22Rv1 (cell line): ENCODE measurements around the gene PVR.

Experiments used
- ZFX ChIP-seq: fragments of 450-650 bp; IDR thresholded peaks from 2 replicates; pipeline ENCODE4 v1.6.1; 2017; ENCODE audit warnings: antibody characterized with exemption, borderline replicate concordance
- TF ChIP-seq, protein P1 (sequence below): fragments of 450-650 bp; IDR thresholded peaks from 2 replicates; pipeline ENCODE4 v1.5.1; 2017; ENCODE audit warnings: mild to moderate bottlenecking

DNA sequence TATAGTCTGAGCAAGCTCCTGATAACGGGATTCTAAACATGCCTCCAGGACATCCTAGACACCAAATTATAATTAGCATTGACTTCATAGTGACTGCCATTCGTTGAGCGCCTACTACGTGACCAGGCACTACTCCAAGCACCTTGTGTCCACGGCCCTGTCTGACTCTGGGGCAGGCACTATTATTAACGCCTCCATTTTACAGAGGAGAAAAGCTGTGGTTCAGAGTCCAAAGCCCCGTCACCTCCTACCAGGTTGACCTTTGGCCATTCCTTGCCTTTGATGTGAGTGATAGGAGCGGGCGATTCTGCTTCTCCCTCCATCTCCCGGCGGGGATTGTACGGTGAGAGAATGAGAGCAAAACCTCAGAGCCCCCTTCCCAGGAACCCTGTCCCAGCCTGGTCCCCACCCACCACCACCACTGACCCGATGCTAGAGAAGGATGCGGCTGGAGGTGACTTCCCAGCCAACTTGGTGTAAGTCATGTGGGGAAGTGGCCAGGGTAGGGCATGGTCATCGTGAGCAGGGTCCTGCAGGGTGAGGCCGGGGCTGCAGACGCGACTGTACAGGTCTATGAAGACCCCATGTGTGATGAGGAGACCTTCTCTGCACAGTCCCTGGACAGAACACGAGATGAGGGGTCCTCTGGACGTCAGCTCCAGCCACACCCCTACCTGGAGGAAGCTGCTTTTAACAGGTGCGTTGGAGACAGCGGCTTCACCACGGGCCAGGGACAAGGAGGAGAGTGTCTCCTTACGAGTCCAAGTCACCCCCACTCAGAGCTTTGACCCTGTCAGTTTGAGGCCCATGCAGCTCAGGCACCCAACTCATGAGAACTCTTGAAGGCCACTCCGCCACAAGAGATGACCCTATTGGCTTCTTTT lies 30.2 kb upstream of the PVR start, which contains the start of gene IGSF23:
- TF ChIP-seq, protein P1, sequence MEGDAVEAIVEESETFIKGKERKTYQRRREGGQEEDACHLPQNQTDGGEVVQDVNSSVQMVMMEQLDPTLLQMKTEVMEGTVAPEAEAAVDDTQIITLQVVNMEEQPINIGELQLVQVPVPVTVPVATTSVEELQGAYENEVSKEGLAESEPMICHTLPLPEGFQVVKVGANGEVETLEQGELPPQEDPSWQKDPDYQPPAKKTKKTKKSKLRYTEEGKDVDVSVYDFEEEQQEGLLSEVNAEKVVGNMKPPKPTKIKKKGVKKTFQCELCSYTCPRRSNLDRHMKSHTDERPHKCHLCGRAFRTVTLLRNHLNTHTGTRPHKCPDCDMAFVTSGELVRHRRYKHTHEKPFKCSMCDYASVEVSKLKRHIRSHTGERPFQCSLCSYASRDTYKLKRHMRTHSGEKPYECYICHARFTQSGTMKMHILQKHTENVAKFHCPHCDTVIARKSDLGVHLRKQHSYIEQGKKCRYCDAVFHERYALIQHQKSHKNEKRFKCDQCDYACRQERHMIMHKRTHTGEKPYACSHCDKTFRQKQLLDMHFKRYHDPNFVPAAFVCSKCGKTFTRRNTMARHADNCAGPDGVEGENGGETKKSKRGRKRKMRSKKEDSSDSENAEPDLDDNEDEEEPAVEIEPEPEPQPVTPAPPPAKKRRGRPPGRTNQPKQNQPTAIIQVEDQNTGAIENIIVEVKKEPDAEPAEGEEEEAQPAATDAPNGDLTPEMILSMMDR: no peak
- TF ChIP-seq ZFX: no peak
